Naive thymus-derived CD8-positive, alpha-beta T cell (primary cell): ENCODE results near the gene AUNIP. TPM values are rescaled to one million over a fixed set of nuclear protein-coding genes. Genes with fewer than 3 reads are reported as not detected.

Source experiments
- ATAC-seq, 2 donors: fragments of 150-1000 bp; cut with Tn5 transposase in 1 of 2; sonication (Bioruptor Pico), chemical (Tn5 transposase) in 1 of 2; 1 replicate in 1 of 2; 2 replicates in 1 of 2; pipeline ENCODE4 v1.10.0; 2021; ENCODE audit warnings: mild to moderate bottlenecking in 2 of 2, moderate library complexity in 2 of 2
- POLR2A ChIA-PET: fragments of 350-600 bp; sonication (Branson Sonifier 250); formaldehyde crosslinking; loops from one replicate; lab custom pipeline; 2021; ENCODE audit warnings: antibody characterized with exemption; lab: Charles Lee
- DNase-seq, 10 donors: peaks; one replicate each; pipeline versions ENCODE4 v3.0.0 to v3.0.0-alpha.2; 2020 to 2022
- H3K27ac Mint-ChIP-seq, 10 donors: one replicate each; pipeline ENCODE4 v1.8.0; 2020 to 2022; ENCODE audit warnings: mild to moderate bottlenecking in 10 of 10, mixed read lengths in 10 of 10, moderate library complexity in 4 of 10, inconsistent platforms in 1 of 10
- H3K27me3 Mint-ChIP-seq, 5 donors: one replicate each; pipeline ENCODE4 v1.8.0; 2021 to 2022; ENCODE audit warnings: mixed read lengths in 5 of 5
- H3K36me3 Mint-ChIP-seq, 3 donors: one replicate each; pipeline ENCODE4 v1.8.0; 2020 to 2022; ENCODE audit warnings: mixed read lengths in 3 of 3, mild to moderate bottlenecking in 2 of 3, inconsistent platforms in 1 of 3
- H3K4me1 Mint-ChIP-seq, 4 donors: one replicate each; pipeline ENCODE4 v1.8.0; 2021 to 2022; ENCODE audit warnings: mixed read lengths in 4 of 4
- H3K4me3 Mint-ChIP-seq, 10 donors: one replicate each; pipeline ENCODE4 v1.8.0; 2020 to 2022; ENCODE audit warnings: mild to moderate bottlenecking in 10 of 10, mixed read lengths in 10 of 10, moderate library complexity in 6 of 10, inconsistent platforms in 1 of 10
- H3K9me3 Mint-ChIP-seq, 9 donors: one replicate each; pipeline ENCODE4 v1.8.0; 2020 to 2022; ENCODE audit warnings: mixed read lengths in 9 of 9, mild to moderate bottlenecking in 3 of 9, inconsistent platforms in 1 of 9, moderate library complexity in 1 of 9
- polyA plus RNA-seq, 3 donors: library from polyadenylated mRNA; unstranded; fragments of 300-500 nt; fragmentation: Illumina TruSeq; gene quantifications; one replicate each; pipeline ENCODE4 v1.2.3, GENCODE V29; 2021
- total RNA-seq, 8 experiments: library from RNA in 2 of 8; stranded (reverse) in 2 of 8; gene quantifications; one replicate each; pipeline ENCODE4 v1.2.3 and lab custom pipeline; 2021 to 2026

The AUNIP gene
- total and polyA plus RNA-seq, 5 experiments from 2014 or later, result not detected

DNA sequence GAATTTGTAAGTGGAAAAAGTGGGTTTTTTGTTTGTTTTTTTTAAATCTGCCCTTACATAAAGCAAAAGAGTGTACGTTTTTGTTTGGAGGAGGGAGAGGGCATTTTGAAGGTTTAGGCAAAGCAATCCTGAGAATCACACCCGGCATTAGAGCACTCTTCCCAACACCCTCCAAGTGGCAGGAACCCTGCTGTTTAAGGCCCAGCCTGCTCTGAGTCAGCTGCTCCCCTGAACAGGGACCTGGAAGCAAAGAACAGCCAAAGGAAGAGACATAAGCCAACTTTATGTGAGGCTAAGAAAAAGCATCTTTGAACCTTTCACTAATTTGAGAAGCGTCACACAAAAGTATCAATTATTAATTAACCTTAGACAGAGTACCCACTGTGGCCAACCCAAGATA is 22.6 kb downstream of the AUNIP start:
- no peaks in the 10 kb centered on the region for H3K27me3 Mint-ChIP-seq
- peaks cover 3 to 39% (median 22%) of the 10 kb centered on the region in 3 donors for H3K36me3 Mint-ChIP-seq
- H3K4me3 Mint-ChIP-seq, result no peak overlapping the region
- ATAC-seq, result no peak
- peaks cover 0 to 12% (median 6%) of the 10 kb centered on the region in 9 donors for H3K9me3 Mint-ChIP-seq
- H3K27ac Mint-ChIP-seq, result no peak overlapping the region
- DNase-seq, result no peak
- peaks cover 1 to 11% (median 5%) of the 10 kb centered on the region in 4 donors for H3K4me1 Mint-ChIP-seq
- POLR2A ChIA-PET, result interaction anchor here (0.7 kb wide), 1 partner anchor 301 kb away, joined by 3 read pairs; no protein-coding TSS in a partner anchor

DNA sequence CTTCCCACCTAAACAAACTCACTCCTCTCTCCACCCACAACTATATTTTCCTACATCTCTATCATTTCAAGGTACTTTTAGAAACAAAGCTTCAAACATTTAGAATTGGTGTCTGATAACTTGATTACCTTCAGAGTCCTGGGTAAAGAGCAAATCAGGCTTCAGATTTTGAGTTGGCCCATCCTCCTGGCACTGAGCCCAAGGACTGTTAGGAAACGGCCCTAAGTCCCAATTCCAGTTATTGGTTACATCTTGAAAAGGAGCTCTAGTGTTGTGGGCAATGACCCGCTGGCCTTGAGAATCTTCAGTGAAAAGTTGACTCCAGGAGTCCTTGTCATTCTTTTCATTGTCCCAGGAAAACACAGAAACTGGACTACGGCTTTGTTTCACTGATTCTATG is 24.4 kb downstream of the AUNIP start:
- Mint-ChIP-seq H3K9me3 (peaks cover 0 to 9% (median under 1%) of the 10 kb centered on the region in 9 donors), H3K27me3 (no peaks in the 10 kb centered on the region), H3K4me1 (peaks cover 6 to 18% (median 9%) of the 10 kb centered on the region in 4 donors), H3K36me3 (peaks cover 0 to 57% (median 29%) of the 10 kb centered on the region in 3 donors), H3K27ac (no peak overlapping the region), H3K4me3 (no peak overlapping the region)
- ATAC-seq (no peak), DNase-seq (no peak)
- POLR2A ChIA-PET, result interaction anchor here (0.5 to 0.6 kb wide), 2 partner anchors 415 to 1520 kb away, joined by 3 read pairs; no protein-coding TSS in a partner anchor

DNA sequence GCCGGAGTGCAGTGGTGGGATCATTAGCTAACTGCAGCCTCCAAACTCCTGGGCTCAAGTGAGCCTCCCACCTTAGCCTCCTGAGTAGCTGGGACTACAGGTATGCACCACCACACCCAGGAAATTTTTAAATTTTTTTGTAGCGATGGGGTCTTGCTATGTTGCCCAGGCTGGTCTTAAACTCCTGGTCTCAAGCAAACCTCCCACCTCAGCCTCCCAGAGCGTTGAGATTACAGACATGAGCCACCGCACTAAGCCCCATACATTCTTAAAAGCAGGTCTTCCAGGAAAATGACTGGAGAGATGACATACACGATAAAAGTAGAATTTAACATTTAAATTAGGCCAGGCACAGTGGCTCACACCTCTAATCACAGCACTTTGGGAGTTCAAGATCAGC is 26.1 kb downstream of the AUNIP start:
- no peak for DNase-seq
- peaks cover 6 to 18% (median 9%) of the 10 kb centered on the region in 4 donors for H3K4me1 Mint-ChIP-seq
- peak overlapping the region in 1 of 10 donors; percentile 27 for H3K27ac Mint-ChIP-seq

DNA sequence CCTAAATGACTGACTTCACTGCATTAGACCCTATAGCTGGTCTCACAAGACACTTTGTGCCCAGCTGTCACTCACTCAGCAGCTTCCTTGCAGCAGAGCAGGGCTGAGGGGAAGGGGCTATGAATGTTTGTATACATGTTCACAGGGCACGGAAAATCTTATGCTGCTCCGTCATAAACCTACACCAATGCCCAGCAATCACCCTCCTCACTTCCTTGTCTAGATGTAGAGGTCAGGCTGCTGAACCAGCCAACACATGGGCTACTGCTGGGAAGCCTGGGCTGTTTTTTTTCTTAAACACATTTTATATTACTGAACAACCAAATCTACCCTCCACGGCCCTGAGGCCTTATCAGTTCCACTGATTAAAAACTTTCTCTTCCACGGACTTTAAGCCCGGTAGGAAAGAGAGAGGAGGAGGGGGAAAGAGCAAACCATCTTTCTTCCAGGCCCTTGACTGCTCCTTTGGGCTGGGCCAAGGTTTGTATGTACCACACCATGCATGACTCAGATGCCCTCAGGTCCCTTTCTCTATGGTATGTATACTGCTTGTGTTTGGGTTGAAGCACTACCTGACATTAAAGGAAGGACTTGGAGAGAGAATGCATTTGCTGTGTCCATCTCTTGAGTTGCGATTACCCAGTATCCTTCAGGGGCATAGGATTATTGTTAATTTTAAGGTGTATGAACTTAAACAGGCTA is 26.8 kb downstream of the AUNIP start:
- H3K9me3 Mint-ChIP-seq, result no peaks in the 10 kb centered on the region
- H3K27me3 Mint-ChIP-seq, result no peaks in the 10 kb centered on the region
- DNase-seq (no peak), ATAC-seq (no peak)
- POLR2A ChIA-PET, result interaction anchor here (0.7 to 1.0 kb wide), 2 partner anchors 13 to 118 kb away, joined by 3 read pairs; partner anchors contain the start of gene MTFR1L
- no peak overlapping the region for H3K4me3 Mint-ChIP-seq
- H3K36me3 Mint-ChIP-seq, result peaks cover 0 to 81% (median 38%) of the 10 kb centered on the region in 3 donors
- H3K27ac Mint-ChIP-seq, result peak overlapping the region in 3 of 10 donors; percentile 32 to 51 (median 43)
- H3K4me1 Mint-ChIP-seq, result peaks cover 6 to 20% (median 9%) of the 10 kb centered on the region in 4 donors

More for the DNA sequence above, 26.1 kb downstream of the AUNIP start:
- ATAC-seq, result no peak
- Mint-ChIP-seq H3K4me3 (no peak overlapping the region), H3K27me3 (no peaks in the 10 kb centered on the region), H3K36me3 (peaks cover 0 to 74% (median 33%) of the 10 kb centered on the region in 3 donors), H3K9me3 (no peaks in the 10 kb centered on the region)
- POLR2A ChIA-PET, result no interaction called here

DNA sequence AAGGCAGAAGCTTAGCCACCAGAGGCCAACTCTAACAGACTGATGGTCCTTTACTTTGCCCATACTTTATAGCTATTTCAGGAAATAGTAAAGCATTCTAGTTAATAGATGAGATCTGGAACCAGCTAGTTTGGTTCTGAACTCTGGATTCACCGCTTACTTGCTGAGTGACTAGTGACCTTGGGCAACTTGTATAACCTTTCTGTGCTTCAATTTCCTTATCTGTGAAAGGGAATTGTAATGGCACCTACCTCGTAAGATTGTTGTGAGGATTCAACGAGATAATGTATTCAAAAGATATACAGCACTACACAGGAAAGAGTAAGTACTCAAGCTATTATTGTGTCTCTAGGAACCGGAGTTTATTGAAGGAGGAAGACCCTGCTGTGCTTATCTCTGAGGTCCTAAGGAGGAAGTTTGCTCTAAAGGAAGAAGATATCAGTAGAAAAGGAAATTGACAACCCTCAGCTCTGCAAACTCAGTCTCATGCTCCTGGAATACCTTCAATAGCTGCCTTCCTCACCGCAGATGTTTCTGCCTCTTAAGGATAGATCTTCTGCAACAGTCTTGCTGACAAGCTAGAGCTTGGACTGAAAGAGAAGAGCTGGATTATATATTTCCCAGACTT is 27.6 kb downstream of the AUNIP start:
- POLR2A ChIA-PET, result interaction anchor here (0.7 to 1.0 kb wide), 2 partner anchors 12 to 118 kb away, joined by 3 read pairs; partner anchors contain the start of gene MTFR1L
- H3K27ac Mint-ChIP-seq, result peak overlapping the region in 6 of 10 donors; percentile 20 to 60 (median 44)
- no peak for DNase-seq
- H3K9me3 Mint-ChIP-seq, result no peaks in the 10 kb centered on the region
- H3K4me1 Mint-ChIP-seq, result peaks cover 4 to 19% (median 9%) of the 10 kb centered on the region in 4 donors
- no peak overlapping the region for H3K4me3 Mint-ChIP-seq
- no peaks in the 10 kb centered on the region for H3K27me3 Mint-ChIP-seq
- ATAC-seq, result no peak
- peaks cover 0 to 86% (median 38%) of the 10 kb centered on the region in 3 donors for H3K36me3 Mint-ChIP-seq

DNA sequence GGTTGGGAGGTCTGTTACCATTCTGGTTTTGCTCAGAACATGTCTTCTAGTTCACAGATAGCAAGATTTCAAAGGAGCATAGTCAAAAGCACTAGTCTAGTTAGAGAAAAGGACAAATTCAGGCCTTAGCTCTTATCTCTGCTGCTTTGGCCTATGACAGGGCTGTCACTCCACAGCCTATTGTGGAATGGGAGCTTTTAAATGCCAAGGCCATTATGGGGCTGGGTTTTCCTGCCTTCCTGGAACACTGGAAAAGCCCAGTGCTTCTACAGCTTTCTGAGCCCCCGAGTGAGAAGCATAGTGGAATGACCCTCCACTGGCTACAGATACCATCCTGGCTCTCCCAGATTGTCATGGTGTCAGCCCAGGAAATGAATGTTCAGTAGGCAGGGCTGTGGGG is 30.2 kb downstream of the AUNIP start:
- H3K36me3 Mint-ChIP-seq, result peaks cover 0 to 75% (median 40%) of the 10 kb centered on the region in 3 donors
- no peak overlapping the region for H3K4me3 Mint-ChIP-seq
- no peak for ATAC-seq

DNA sequence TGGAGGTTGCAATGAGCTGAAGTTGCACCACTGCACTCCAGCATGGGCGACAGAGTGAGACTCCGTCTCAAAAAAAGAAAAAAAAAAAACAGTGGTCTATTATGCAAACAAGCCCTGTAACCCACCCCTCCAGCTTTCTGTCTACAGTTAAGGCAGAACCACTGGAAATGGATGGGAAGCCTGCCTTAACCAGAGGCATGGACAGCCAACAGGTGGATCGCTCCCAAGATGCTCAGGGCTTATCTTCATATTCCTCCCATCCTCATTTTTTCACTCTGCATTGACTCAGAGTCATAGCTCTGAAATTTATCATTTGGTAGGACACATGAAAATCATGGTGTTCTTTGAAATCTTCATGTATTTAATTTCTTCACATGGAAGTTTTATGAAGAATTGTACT is 30.8 kb downstream of the AUNIP start:
- H3K27ac Mint-ChIP-seq, result peak overlapping the region in 1 of 10 donors; percentile 41
- DNase-seq (no peak), ATAC-seq (no peak)
- H3K4me3 Mint-ChIP-seq, result no peak overlapping the region
- no peaks in the 10 kb centered on the region for H3K27me3 Mint-ChIP-seq
- no peaks in the 10 kb centered on the region for H3K9me3 Mint-ChIP-seq
- H3K36me3 Mint-ChIP-seq, result peaks cover 0 to 71% (median 40%) of the 10 kb centered on the region in 3 donors
- POLR2A ChIA-PET, result no interaction called here
- peaks cover 7 to 21% (median 12%) of the 10 kb centered on the region in 4 donors for H3K4me1 Mint-ChIP-seq

More for the DNA sequence above, 30.2 kb downstream of the AUNIP start:
- no peak for DNase-seq
- Mint-ChIP-seq H3K4me1 (peaks cover 7 to 19% (median 12%) of the 10 kb centered on the region in 4 donors), H3K27me3 (no peaks in the 10 kb centered on the region), H3K27ac (no peak overlapping the region), H3K9me3 (no peaks in the 10 kb centered on the region)
- POLR2A ChIA-PET, result no interaction called here

DNA sequence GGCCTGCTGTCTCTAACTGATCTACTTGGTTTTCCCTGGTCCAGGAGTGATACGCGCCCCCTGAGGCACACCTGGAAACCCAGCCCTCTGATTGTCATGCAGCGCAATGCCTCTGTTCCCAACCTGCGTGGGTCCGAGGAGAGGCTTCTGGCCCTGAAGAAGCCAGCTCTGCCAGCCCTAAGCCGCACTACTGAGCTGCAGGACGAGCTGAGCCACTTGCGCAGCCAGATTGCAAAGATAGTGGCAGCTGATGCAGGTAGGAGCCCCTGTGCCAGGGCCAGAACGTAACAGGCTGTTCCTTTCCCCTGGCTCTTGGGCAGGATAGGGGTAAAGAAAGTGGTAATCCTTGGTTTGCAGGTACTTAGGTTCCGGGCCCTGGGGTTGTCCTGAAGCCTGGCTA is 32.7 kb downstream of the AUNIP start:
- POLR2A ChIA-PET, result interaction anchor here (0.7 kb wide), 1 partner anchor 23 kb away, joined by 4 read pairs; no protein-coding TSS in a partner anchor
- Mint-ChIP-seq H3K27ac (no peak overlapping the region), H3K27me3 (no peaks in the 10 kb centered on the region), H3K9me3 (no peaks in the 10 kb centered on the region), H3K4me1 (peaks cover 11 to 28% (median 15%) of the 10 kb centered on the region in 4 donors), H3K4me3 (no peak overlapping the region), H3K36me3 (peaks cover 0 to 53% (median 31%) of the 10 kb centered on the region in 3 donors)
- DNase-seq (no peak), ATAC-seq (no peak)

DNA sequence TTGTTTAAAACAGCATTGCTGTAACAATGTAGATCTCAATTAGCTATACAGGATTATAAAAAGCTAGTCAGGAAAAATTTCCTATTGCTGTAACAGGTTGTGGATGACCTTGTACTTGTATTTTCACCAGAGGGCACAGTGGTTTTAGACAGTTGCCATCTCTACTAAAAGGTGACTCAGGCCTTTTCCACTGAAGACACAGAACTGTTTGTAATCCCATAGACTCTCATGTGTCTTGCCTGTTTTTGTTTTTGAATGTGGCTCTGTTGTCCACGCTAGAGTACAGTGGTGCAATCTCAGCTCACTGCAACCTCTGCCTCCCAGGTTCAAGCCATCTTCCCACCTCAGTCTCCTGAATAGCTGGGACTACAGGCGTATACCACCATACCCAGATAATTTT is 33.7 kb downstream of the AUNIP start:
- H3K4me3 Mint-ChIP-seq, result no peak overlapping the region
- POLR2A ChIA-PET, result interaction anchor here (0.6 kb wide), 1 partner anchor 437 kb away, joined by 3 read pairs; no protein-coding TSS in a partner anchor

DNA sequence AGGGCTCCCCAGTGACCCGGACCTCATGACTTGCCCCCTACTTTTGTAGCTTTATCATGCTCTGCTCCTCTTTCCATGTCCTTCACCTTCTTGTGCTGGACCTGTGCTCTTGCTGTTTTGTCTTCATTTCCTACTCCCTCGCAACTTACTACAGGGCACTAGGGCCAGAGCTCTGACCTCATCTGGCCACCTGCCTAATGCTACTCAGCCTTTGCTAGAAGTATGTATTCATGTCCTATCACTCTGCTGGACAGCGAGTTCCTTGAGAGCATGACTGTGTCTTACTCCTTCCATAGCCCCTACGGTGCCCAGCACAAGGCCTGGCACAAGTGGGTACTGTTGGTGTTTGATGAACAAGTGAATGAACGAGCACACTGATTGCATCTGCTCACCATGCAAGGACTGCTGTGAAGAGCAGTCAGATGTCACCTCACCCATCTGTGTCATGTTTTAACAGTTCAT is 37.6 kb downstream of the AUNIP start:
- ATAC-seq (no peak), DNase-seq (no peak)
- H3K36me3 Mint-ChIP-seq, result peaks cover 0 to 7% (median 2%) of the 10 kb centered on the region in 3 donors
- H3K27me3 Mint-ChIP-seq, result no peaks in the 10 kb centered on the region
- POLR2A ChIA-PET, result interaction anchor here (0.9 to 2.1 kb wide), 3 partner anchors 9 to 203 kb away, joined by 3 to 7 read pairs (median 7); partner anchors contain the start of gene SELENON
- peaks cover 23 to 47% (median 40%) of the 10 kb centered on the region in 4 donors for H3K4me1 Mint-ChIP-seq
- peak overlapping the region; percentile 93 to 99 (median 96) for H3K27ac Mint-ChIP-seq
- H3K4me3 Mint-ChIP-seq, result peak overlapping the region; percentile 90 to 96 (median 93)
- no peaks in the 10 kb centered on the region for H3K9me3 Mint-ChIP-seq

More for the DNA sequence above, 33.7 kb downstream of the AUNIP start:
- DNase-seq (no peak), ATAC-seq (no peak)
- H3K27me3 Mint-ChIP-seq, result no peaks in the 10 kb centered on the region
- H3K4me1 Mint-ChIP-seq, result peaks cover 15 to 32% (median 21%) of the 10 kb centered on the region in 4 donors
- H3K36me3 Mint-ChIP-seq, result peaks cover 0 to 43% (median 24%) of the 10 kb centered on the region in 3 donors
- no peaks in the 10 kb centered on the region for H3K9me3 Mint-ChIP-seq
- no peak overlapping the region for H3K27ac Mint-ChIP-seq

DNA sequence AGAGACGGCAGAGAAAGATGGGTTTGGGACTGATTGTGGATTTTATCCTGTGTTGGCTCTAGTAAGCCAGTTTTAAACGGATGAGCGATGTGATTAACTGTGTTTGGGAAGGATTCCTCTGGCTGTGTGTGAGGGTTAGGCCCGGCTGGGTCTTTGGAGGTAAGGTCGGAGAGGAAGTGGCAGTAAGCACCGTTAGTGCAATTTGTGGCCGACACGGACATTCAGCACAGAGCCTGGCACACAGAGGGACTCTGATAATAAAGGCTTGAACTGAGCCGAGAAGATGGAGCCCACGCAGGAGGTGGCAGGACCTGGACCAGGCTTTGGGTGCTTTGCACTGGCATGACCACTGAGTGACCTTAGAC is 38.2 kb downstream of the AUNIP start:
- peaks cover 21 to 47% (median 40%) of the 10 kb centered on the region in 4 donors for H3K4me1 Mint-ChIP-seq
- ATAC-seq, result no peak
- POLR2A ChIA-PET, result interaction anchor here (0.7 to 2.6 kb wide), 10 partner anchors 9 to 256 kb away, joined by 5 to 30 read pairs (median 7); partner anchors contain the start of genes MAN1C1, PAQR7 and SELENON

More for the DNA sequence above, 38.2 kb downstream of the AUNIP start:
- peak overlapping the region; percentile 93 to 99 (median 96) for H3K27ac Mint-ChIP-seq
- no peaks in the 10 kb centered on the region for H3K9me3 Mint-ChIP-seq
- DNase-seq, result no peak
- H3K27me3 Mint-ChIP-seq, result no peaks in the 10 kb centered on the region
- peaks cover 0 to 1% (median under 1%) of the 10 kb centered on the region in 3 donors for H3K36me3 Mint-ChIP-seq
- peak overlapping the region; percentile 90 to 96 (median 93) for H3K4me3 Mint-ChIP-seq
